ENCODE results near the gene NIT2.

NIT2 gene

DNA sequence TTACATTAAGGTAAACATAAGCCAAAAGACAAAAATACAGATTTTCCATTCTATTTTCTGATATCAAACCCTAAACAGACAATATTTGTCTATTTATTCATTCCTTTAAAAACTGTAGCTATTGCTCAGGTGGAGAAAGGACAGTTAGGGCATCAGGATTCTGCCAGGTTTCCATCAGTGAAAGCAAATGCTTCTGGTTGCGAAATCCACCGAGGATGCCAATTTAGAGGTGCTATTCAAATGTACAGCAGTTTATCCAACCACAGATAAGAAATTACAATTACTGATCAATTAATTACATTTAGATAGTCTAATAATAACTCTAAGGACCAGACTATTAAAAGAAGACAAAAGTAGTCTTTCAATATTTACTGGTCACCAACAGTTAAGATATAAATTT is 62.4 kb downstream of the NIT2 start:
- DNase-seq (ENCODE audit: low spot score) = no peak

DNA sequence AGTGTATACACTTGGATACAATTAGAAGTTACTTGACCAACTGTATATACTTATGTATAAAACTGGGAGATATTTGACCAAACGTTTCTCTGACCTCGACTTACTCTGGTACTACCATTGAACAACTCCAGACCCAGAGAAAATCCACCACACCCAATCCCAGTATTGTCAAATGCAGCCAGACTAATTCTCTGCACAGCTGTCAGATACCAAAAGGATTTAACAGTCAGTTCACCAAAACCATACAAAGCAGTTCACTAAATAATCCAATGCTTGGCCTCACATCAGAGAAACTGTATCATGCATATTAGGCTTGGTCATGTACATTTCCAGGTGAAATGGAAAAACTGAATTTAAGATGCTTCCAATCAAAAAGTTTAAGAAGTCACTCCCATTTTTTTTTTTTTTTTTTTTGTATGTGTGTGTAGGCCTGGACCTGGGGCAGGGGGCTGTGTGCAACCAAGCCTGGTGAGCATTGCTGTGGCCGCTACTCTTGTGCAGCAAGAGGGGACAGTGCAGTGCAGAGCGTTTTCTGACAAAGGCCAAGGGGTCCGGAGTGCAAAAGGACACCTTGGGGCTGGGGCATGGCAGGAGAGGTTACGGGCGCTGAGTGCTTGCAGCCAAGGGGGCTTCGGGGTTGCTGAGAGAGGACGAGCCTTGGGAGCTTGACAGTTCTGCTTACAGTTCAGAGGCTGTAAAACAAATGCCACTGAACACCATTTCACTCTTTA is 64.9 kb downstream of the NIT2 start:
- no peak for DNase-seq (ENCODE audit: low spot score)

DNA sequence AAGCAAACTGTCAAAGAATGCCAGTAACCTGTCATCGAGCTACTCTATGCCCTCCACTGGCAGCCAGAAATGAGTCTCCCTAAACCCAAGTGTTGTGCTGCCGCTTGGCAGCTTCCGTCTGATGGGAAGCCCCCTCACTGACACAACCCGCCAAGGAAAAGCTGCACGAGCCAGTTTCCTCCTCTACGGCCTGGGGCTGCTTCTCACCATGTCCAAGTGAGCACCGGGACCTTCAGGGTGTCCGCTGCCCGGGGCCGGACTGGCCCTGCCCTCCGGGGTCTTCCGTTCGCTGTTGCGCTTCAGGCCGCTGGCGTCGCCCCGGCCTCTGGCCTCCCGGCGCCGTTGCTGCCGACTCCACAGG is 65.8 kb downstream of the NIT2 start:
- peak; percentile 15 for DNase-seq (ENCODE audit: low spot score)

DNA sequence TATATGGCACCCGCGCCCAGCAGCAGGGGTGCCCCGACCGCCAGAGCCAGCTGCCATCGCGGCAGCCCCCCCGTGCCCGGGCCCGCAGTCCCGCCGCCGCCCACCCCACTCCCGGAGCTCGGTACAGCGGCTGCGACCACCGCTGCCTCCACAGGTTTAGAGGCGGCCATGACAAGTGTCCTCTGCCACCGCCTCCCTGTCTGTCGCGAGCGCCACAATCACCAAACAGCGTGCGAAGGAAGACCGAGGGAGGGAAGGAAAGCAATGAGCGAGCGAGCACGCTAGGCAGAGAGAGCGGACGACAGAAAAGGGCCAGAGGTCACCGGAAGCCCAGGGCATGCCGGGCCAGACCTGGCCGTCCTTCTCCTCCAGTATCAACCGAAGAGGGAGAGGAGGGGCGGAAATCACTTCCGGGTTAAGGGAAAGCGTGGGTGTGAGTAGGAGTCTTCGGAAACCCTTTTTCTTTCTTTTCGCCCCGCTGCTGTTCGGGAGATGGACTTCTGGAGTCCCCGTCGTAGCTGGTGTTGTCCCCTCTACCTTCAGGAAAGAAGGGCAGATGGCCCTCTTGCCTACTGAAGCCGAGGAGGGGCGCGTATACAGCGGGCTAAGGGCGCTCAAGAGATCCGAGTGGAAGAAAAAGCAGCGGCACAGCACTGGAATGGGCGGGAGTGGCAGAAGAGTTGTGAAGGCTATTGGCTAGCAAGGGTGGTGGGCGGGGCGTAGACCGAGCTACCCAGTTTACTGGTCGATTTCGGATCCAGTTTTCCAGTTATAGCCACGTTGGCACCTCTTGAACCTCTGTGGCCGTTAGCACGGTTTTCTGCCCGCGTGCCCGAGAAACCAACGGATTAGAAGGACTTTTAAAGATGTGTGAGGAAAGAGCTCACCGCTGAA is 66.5 kb downstream of the NIT2 start, which contains the start of the genes LNP1 and TOMM70:
Gene LNP1 (plus strand): TSS at position 760 of the 894 bp plus-strand sequence. CDS start 28,191 bp downstream, outside the sequence.
Gene TOMM70 (minus strand): TSS at position 310 of the 894 bp plus-strand sequence. CDS start 140 bp downstream, at position 170.
- DNase-seq (ENCODE audit: low spot score) = peak; percentile 99

DNA sequence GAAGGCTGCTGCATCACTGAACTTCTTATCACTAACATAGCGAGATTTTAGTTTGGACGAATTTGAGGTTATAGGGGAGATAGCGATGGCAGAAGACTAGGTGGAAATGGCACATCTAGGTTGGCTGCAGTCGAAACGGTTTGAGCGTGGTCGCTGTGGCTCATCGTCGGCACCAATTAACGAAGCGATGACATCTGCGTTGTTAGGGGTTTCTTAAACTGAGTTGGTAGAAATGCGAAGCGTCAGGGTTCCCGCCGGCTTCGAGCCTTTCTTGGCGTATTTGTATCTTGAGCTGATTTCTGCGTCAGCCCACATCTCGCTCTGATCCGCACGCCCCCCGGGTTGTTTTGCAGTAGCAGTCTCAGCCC is 67.1 kb downstream of the NIT2 start:
- no peak for DNase-seq (ENCODE audit: low spot score)

DNA sequence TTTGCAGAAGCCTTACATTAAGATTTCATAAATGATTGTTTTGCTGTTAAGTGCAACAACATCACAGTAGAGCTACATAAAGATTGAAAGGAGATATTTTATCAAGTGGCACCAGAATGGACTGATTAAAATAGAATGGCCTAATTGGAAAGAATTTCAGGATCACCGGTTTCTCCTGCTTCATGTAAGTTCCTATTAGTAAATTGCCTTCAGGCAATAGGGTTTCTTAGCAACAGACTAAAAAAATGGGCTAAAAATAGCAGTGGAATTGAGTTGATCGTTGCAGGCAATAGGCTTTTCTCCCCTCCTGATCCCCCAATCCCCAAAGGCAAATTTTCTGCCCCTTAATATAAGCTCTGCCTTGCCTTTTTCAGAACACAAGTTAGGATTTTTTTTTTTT is 67.7 kb downstream of the NIT2 start:
- DNase-seq (ENCODE audit: low spot score) = peak; percentile 49

DNA sequence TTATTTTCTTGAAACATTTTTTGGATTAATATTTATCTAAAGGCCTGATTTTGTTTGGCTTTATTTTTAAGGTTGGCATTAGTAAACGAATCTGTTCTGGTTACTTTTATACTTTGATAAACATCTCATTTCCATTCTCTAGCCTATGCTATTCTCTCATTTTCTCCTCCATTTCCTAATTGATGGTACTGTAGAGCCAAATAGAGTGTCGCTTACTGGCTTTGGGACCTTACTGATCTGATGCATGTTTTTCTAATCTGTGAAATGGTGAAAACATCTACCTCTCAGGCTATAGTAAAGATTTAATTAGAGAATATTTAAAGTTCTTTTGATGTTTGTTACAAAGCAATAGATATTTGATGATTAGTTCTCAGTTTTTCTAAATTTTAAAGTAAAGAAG is 68.3 kb downstream of the NIT2 start:
- DNase-seq (ENCODE audit: low spot score) = peak; percentile 14

DNA sequence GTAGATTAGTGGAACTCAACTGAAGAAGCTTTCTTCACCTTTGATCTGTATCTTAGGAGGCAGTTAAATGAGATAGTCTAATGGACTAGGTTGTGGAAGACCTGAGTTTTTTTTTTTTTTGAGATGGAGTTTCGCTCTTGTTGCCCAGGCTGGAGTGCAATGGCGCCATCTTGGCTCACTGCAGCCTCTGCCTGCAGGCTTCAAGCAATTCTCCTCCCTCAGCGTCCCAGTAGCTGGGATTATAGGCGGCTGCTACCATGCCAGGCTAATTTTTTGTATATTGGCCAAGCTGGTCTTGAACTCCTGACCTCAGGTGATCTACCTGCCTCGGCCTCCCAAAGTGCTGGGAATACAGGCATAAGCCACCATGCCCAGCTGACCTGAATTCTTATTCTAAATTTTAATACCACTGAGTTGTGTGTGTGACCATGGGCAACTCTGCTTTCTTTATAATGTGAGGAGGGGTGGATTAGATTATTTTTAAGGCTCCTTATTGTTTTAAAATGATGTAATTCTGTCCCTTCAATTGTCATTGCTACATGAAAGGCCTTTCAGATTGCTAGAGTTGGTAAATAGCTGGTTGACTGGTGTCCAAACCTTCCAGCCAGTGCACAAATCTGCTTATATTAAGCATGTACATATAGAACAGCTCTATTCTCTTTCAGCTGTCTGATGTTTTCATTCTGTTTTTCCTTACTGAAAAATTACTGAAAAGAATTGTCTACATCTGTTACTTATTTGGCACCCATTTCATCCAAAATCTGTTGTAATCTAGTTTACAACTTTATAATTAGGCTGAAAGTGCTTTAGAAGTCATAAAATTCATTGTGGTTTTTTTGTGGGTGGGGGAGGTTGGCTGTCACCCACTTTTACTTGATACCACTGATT is 69.0 kb downstream of the NIT2 start:
- peak; percentile 20 for DNase-seq (ENCODE audit: low spot score)

DNA sequence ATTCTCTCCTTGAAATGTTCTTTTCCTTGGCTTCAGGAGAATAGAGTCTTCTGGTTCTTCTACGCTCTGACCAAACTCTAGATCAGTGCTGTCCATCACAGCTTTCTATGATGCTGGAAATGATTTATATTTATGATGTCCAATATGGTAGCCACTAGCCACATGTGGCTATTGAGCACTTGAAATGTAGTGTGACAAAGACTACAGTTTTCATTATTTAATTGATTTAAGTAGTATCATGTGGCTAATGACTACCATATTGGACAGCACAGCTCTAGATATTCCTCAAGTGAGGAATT is 69.6 kb downstream of the NIT2 start:
- no peak for DNase-seq (ENCODE audit: low spot score)

DNA sequence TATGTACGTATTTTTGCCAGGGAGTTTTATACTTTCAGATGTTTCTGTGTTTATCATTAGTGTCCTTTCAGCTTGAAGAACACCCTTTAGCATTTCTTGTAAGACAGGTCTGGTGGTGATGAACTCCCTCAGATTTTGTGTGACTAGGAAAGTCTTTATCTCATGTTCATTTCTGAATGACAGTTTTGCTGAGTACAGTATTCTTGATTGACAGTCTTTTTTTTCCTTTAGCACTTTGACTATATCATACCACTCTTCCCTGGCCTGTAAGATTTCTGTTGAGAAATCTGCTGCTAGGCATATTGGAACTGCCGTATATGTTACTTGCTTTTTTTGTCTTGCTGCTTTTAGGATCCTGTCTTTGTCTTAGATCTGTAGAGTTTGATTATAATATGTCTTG is 72.6 kb downstream of the NIT2 start:
- no peak for DNase-seq (ENCODE audit: low spot score)

DNA sequence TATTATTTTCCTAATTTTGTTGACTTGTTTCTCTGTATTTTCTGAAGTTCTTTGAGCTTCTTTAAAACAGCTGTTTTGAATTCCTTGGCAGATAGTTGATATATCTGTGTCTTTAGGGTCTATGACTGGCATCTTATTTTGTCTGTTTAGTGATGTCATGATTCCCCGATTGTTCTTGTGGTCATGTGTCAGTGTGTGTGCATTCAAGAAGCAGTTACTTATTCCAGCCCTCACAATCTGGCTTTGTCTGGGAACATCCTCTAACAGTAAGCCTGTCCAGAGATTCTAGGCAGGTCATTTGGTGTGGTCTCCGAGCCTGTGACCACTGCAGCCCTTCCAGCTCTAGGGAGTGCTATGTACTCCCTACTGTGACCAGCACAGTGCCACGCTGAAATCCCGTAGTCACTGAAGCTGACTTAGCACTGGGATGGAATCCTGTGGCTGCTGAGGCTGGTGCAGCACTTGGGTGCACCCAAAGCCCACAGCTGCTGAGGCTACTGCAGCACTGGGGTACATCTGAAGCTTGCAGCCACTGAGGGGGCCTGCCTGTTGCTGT is 73.5 kb downstream of the NIT2 start:
- no peak for DNase-seq (ENCODE audit: low spot score)

Data from cerebellar cortex (tissue), 1 donor.